NCI-H2196 (cell line): ENCODE results near the gene HOXB8.

ENCODE experiments used
- DNase-seq: peaks from one replicate; lab custom pipeline; 2025; ENCODE audit not compliant: unreplicated experiment; lab: John Stamatoyannopoulos, UW

HOXB8 gene

DNA sequence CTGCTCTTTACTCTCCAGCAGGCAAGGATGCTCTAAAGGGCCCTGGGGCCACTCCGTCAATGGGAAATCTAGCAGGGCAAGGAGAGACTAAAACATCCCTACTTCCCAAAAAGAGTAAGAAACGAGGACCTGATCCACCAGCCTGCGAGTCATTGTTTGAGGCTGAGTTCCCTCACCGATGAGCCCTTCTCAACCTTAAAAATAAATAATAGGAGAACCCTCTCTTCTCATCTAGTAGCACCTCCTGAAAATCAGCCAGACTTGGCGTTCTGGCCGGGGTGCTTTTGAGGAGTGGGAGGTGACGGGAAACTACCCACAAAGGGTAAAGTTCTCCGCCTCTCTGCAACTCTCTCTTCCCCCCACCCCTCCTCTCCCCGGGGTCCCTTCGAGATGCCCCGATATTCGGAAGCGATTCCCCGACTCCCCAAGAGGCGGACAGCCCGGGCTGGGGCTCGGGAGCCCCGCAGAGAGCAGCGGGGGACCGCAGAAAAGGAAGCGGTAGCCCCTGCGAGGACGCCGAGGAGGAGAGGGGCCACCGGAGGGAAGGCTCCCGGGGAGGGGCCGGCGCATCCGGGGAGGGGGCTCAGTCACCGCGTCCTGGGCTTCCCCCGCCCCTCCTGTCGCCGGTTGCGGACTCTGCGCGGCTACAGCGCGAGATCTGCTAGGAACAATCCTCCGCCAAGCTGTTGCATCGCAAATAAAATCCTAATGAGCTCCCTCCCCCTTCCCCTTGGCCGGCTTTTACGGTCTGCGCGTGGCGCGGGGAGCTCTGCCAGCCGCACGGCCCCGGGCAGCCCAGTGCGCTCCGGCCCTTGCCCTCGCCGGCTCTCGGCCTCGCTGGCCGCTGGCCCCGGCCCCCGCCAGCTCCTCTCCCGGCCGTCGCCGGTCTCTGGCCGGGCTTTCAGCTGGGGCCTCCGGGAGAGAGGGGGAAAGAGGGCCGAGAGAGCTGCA lies 9.7 kb upstream of the HOXB8 start:
- peak; percentile 18 for DNase-seq

DNA sequence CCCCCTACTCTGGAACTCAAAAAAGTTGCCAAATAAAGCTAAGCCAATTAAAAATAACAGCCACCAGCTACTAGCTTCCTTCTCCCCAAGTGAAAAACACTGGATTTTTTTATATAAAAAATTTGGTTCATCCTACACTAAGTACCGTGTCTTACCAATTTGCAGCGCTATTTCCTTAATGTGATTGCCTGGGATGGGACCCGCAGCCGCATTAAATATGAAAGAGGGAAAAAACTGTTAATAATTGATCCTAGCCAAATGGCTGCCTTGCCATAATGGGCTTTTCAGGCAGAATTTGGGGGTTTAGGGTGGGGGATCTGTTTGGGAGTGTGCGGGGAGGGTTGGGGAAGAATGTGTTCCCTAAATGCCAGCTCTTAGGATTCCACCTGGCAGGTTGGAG lies 9.0 kb upstream of the HOXB8 start:
- DNase-seq: no peak

DNA sequence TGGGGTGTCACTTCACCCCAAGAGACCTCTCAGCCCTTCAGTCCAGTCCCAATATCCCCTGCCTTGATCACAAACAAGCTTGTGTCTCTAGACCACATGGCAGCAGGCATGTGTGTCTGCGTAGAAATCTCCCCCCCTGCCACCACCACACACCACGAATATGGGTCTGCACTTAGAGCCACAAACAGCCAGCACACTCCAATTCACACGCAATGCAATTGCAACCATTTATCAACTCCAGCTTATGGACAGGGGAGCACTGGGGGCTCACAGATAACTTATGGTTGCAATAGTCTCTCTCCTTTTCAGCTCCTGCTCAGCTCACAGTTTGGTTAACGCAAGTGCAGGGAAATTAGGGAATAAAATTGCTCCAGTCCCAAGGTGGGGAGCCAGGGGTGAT lies 8.5 kb upstream of the HOXB8 start:
- DNase-seq: no peak

DNA sequence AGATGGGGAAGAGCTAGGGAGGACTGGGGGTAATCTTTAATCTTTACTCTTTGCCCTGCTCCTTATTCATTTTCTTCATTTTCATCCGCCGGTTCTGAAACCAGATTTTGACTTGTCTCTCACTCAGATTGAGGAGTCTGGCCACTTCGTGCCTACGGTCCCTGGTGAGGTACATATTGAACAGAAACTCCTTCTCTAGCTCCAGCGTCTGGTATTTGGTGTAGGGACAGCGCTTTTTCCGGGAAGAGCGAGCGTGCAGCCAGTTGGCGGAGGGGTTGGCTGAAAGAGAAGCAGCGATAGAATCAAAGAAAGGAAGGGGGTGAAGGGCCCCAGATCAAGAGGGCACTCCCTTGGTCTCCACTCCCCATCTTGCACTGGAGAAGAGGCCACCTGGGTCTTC lies 7.8 kb upstream of the HOXB8 start:
- DNase-seq: no peak

DNA sequence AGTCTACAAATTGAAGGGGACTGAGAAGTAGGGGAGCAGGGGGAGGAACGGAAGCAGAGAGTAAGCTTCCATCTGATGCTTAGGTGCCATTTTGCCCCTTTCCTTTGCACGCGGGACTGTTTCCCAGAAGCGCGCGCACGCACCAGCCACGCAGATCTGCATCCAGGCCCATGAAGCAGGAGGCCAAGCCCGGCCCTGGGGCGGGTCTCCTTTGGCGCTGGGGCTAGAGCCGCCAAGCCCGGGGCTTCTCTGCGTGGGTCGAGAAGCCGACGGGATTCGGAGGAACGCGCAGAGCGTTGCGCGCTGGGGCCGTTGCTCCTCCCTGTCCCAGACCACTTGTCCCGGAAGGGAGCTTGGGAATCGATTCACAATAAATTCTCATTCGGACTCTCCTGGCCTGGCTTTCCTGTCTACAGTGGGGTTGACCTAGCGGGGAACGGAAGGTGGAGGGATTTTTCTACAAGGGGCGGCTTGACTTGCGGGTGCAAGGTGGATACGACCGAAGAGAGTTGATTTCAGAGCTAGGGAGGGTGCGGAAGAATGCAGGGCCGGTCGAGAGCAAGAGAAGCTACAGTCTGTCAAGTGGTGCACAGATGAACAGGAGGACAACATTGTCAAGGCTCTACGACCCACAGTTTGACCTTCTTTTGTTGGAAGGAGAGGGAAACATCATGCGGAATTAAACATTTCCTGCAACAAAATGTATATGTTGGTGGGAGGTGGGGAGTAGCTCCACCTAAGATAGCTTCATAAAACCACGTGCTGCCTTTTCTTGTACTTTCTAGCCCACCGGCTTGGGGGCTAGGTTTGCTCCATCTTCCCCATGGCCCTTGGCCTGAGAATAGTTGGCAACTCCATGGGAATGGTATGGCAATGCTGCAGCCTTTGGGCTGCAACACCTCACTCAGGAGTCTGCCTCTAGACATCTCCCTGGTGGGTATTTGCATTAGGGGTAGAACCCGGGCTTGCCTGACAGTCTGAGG lies 6.6 kb upstream of the HOXB8 start:
- DNase-seq: no peak

DNA sequence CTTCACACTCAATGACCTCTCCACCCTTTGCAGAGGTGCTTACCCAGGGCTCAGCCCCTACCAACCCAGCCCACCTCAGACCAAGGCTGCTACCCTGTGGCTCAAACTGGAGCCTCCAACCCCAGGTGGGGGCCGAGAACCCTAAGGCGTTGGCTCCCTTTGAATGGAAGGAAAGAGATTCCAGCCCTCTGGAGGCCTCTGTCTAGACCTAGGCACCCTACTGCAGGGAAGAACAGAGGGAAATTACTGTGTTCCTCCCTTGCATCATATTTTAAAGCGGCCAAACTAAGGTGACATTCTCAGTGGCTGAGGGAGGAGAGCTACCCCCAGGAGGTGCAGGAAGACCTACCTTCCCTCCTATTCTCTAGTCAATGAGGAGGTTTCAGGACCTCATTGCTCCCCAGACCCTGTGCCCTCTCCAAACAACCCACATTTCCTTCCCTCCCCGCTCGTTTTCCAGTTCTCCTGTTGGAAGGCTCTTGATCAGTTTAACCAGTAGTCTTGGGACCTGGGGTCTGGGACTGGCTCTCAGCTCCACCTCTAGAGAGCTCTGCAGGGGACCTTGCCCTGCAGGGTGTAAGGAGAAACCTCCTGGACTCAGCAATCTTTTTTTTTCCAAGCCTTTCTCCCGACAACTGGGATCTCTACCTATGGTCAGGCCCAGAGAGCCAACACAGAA lies 5.5 kb upstream of the HOXB8 start:
- DNase-seq: no peak

DNA sequence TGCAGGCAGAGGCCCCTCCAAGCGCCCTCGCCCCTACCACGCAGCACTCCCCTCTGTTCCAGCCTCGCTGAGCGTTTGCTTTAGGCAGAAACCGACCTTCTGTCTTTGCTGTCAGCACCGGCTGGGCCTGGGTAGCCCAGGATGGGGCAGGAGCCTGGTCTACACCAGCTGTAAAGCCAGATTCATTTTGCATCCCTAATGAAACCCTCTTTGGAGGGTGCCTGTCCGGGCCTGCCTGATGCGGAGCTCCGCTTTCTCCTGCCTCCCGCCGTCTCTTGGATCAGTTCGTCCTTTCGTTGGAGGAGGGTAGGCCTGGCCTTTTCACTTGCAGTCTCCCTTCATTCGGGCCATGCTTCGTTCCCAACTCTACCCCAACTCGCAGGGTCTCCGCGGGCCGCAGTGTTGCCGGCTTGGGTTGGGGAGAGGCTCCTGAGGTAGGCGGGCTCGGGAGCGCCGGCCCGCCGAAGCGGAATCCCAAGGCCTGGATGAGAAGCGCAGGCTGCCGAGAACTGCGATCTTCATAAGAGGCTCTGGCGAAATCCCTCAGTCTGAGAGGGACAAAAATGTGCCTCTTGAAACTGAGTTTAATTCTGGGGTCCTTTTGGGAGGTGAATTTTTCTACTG lies 4.8 kb upstream of the HOXB8 start:
- no peak for DNase-seq

DNA sequence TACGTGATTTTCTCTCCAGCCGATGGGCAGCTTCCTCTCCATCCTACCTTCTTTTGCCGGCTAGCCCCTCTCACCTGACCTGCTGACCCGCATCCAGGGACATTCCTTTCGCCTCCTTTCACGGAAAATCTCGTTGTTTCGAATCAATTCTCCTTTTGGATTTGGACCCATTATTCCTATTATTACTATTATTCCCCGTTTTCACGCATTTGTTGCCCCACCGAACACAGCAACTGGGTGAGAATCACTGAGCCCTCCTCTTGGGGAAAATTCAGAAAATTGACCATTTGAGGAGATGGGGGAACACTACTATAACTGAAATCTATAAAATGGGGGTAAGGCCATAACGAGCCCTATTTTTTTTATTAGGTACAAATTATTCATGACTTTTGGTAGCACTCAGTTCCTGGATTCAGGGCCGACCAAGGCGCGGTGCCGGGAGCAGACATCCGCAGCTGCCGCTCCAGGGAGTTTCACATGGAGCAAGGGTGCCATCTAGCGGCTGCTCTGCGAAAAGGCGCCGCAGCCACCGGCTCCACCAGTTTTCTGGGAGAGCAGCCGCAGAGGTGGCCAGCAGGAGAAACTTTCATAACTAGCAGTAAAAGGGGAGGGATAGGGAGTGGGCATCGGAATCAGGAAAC lies 3.3 kb upstream of the HOXB8 start:
- peak; percentile 87 for DNase-seq

DNA sequence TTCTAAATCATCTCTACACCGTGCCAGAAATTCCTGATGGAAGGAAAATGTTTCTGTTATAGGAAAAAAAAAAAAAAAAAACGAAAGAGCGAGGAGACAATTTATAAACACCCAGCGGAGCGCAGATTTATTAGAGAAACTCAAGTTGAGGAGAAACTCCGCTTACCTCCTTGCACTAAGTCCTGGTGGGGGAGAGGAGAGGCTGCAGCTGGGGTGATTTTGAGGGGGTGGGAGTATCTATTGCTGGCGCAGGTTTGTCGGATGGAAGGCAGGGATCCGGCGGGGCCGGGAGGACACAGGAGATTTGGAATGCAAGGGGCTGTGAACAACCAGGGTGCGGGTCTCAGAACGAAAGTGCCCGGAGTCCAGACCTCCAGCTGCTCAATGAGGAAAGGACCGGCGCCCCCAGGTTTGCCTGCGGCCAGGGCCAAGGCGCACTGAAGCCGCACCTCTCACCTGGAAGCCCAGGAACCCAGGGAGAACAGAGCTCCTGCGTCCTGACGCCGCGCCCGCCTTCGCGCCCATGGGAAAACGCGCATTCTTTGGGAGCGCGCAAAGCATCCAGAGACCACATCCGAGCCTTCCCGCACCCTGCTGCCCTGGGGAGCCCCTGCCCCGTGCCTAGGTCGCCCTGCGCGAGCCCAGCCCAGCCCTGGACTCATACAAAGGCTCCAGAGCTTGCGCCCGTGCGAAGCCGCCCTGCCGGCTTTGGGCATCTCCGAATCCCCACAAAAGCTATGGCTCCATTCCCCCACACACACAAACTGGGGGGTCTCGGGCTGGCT lies 2.6 kb upstream of the HOXB8 start:
- no peak for DNase-seq

DNA sequence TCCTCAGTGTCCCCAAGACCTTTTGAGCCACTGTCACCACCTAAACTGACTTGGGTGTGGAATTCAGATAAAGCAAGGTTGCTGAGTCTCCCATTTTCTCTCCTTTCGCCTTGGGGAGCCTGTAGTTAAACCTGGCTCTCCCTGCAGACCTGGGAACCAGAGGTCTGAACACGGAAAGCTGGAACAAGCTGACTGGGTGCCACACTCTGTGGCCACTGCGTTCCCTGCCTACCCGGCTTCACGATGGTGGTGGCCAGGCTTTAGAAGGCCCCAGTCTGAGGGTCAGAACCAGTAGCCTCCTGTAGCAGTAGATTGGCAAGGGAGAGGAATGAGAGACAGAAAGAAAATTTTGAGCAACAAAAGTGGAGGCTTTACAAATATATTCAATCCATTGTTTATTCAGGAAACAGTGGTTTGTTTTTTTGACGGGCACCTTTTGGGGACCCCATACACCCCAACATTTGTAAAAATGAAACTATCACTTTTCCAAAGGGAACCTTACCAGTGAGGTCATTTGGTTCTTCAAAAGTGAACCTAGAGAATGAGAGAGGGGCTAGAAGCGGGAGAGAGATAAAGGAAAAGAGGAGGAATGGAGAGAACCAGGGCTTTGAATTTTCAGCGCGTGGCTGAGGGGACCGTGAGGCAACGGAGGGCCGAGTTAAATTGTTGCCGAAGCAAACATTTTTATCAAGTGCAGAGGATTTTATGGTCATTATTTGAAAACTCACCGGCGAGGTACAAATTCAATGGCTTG lies 1.8 kb upstream of the HOXB8 start:
- DNase-seq: no peak

DNA sequence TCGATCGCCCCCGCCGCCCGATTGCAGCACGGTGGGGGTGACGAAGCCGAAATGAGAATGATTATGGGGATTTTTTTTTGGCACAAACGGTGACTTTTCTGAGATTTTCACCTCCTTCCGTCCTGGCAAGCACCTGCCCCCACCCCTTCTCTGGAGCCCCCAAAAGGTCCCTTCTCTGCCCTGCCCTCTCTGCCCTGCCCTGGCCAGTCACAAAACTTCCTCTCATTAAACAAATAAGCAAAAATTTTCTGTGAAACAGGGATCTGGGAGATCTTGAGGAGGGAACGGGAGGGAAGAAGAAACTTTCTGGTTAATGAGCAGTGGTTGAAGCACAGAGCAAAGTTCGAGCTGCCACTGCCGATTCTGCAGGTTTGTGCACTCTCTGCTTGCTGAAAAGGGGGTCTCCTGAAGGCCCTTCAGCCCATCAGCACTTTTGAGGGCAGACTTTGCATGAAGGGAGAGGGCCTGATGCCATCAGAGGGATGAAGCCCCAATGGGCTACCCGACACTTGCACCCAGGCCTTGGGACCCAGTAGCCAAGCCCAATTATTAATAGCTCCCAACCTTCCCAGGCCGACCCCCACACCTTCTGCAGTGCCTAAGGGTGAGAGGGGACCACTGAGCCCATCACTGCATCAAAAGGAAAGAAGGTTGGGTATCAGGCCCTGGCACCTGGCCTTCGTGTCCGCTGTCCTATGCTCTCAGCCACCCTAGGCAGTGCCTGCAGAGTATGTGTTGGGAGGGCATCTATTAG lies 1.0 kb upstream of the HOXB8 start:
- no peak for DNase-seq

DNA sequence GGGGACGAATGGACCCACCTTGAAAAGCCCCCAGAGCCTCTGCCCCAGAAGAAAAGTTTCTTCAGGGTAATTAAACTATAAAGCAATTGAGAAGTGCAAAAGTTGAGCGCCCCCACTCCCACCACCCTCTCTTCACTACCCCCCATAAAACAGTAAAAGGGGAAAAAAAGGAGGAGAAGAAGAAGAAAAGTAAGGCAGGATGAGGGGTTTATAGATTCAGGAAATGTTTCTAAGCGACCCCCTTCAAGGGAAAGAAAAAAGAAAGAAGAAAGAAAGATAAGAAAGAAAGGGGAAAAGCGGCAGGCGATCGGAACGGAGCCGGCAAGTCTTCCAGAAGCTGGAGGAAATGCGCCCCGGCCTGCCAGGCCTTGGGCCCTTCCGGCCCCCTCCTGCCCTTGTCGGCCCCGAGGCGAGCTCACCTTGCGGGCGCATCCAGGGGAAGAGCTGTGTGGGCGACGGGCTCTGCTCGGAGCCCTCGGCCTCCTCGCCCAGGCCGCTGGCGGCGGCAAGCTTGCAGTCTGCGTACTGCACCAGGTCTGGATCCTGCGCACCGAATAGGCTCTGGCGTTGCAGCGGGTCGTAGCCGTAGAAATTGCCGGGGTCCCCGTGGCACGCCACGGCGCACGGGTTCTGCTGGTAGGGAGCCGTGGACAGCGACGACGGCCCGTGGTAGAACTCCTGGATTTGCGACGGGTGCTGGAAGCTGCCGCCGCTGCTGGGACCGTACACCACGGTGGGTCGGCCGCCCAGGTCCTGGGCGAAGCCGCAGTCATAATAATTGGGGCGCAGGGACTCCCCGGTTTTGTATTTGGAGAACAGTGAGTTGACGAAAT lies 1.0 kb downstream of the HOXB8 start:
- no peak for DNase-seq

DNA sequence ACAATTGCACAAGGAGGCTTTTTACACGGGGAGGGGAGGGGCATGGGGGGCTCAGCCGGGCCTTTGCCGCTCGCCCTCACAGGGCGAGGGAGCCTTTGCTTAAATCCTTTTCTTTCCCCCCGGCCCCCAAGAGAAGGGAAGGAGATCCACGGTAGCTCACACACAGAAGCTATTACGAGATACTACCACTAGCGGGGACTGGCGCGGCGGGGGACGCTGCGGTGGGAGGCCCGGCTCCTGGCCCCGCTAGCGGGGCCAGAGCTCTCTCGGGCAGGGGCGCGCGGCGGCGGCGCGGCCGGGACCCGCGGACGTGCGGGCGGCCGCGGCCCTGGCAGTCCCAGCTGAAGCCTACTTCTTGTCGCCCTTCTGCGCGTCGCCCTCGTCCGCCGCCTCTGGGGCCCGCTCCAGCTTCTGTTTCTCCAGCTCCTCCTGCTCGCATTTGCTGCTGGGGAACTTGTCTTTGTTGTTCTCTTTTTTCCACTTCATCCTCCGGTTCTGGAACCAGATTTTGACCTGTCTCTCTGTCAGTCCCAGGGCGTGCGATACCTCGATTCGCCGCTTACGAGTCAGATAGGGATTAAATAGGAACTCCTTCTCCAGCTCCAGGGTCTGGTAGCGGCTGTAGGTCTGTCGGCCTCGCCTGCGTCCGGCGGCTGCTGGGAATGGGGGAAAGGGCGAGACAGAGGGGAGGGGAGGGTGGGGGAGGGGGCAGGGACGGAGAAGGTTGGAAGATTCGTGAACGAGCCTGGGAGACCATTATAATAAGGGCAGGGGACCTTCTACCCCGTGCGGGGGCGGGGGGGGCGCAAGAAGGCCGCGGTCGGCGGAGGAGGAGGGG lies 2.0 kb downstream of the HOXB8 start:
- no peak for DNase-seq

DNA sequence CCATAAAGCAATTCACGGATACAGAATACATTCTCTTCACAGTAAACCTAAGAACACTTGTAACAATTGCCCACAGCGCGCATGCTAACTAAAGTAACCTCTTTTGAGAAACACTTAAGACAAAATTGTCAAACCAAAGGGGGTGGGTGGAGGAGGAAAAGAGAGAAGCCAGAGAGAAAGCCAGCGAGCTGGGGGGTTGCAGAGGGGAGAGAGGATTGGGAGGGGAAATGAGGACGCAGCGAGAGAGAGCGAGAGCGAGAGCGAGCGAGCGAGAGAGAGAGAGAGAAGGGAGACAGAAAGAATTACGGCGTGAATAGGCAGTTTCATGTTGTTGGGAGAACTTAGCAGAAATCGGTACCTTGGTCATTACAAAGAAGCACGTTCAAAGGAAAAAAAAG lies 2.6 kb downstream of the HOXB8 start:
- DNase-seq: no peak

DNA sequence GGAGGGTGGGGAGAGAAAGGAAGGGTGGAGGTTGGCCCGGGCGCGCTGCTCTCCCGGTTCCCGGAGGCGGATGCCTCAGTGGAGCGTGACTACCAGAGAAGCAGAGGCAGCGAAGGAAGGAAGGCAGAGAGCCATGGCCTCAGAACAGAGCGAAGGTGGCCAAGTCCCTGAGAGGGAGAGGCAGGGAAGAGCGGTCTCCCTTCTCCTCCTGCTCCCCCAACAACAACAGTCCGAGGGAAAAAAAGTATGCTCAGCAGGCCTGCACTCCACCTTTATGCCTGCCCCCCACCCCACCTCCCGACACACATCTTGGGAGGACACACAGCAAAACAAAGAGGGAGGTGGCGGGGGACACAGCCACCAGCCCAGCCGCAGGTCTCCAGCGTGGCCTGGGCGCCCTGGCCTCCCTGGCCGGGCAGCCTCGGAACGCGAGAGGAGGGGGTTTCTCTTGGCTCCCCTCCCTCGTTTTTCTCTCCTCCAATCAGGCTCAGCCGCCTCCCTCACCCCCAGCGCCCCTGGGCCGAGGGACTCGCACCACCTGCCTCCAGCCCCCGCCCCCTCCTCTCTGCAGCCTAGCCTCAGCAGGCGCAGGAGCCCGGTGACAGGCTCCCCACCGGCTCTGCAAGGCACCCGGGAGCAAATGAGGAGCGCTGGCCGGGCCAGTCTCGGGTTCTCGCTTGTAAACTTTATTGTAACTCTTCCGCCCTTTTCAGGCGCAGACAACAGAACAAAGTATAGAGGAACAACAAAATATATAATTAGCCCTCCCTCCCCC lies 3.2 kb downstream of the HOXB8 start:
- peak; percentile 47 for DNase-seq

DNA sequence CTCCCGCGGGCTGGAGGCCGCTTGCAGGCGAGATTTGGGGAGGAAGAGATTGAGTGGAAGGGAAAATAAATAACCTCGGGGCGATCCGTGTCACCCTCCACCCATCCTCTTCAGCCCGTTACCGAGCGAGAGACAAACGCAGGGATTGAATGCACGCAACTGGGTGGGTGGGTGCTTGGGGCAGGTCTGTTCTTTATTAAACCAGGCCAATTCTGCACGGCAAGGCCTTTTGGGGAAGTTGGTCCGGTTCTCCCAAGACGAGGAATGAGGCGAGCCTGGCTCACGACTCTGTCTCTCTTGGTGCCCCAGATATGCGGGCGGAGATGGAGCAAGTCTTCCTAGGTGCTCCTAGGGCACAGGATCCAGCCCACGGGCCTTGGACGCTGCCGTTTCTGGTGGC lies 3.9 kb downstream of the HOXB8 start:
- DNase-seq: peak; percentile 26
